SKM-1 treated with dmso at 0.1 percent for 144 hours (cell line): ENCODE results near the gene RAB6B.
A peak's percentile ranks its signal among the peaks of the same experiment; 100 is the strongest.

Experiments
- DNase-seq: peaks from one replicate; lab custom pipeline; 2025; ENCODE audit not compliant: unreplicated experiment; lab: John Stamatoyannopoulos, UW

RAB6B gene

GRCh38 chr3:133931084-133931483 lies 35.4 kb upstream of the RAB6B start:
- no peak for DNase-seq

GRCh38 chr3:133930341-133930933 lies 34.8 kb upstream of the RAB6B start:
- peak; percentile 28 for DNase-seq

GRCh38 chr3:133928903-133929607 lies 33.4 kb upstream of the RAB6B start:
- DNase-seq = no peak

GRCh38 chr3:133928136-133928893 lies 32.6 kb upstream of the RAB6B start:
- DNase-seq = no peak

GRCh38 chr3:133927540-133928066 lies 31.9 kb upstream of the RAB6B start:
- DNase-seq = no peak

- no peak for DNase-seq
Measured at GRCh38 chr3:133926736-133927539, 31.3 kb upstream of the RAB6B start.

GRCh38 chr3:133925960-133926735 lies 30.5 kb upstream of the RAB6B start:
- no peak for DNase-seq

- no peak for DNase-seq
Measured at GRCh38 chr3:133924041-133924440, 28.4 kb upstream of the RAB6B start.

- DNase-seq = no peak
Measured at GRCh38 chr3:133921592-133921991, 25.9 kb upstream of the RAB6B start.

- no peak for DNase-seq
Measured at GRCh38 chr3:133917144-133917543, 21.5 kb upstream of the RAB6B start.

- no peak for DNase-seq
Measured at GRCh38 chr3:133915685-133916658, 20.3 kb upstream of the RAB6B start.

GRCh38 chr3:133914839-133915600 lies 19.3 kb upstream of the RAB6B start:
- DNase-seq = no peak

GRCh38 chr3:133910422-133910821 lies 14.7 kb upstream of the RAB6B start:
- DNase-seq = no peak

GRCh38 chr3:133905376-133905775 lies 9.7 kb upstream of the RAB6B start:
- DNase-seq = no peak

- DNase-seq = no peak
Measured at GRCh38 chr3:133901847-133902246, 6.2 kb upstream of the RAB6B start.

GRCh38 chr3:133901083-133901482 lies 5.4 kb upstream of the RAB6B start:
- DNase-seq = no peak

GRCh38 chr3:133899311-133899710 lies 3.6 kb upstream of the RAB6B start:
- DNase-seq = no peak

- DNase-seq = no peak
Measured at GRCh38 chr3:133897547-133897946, 1.9 kb upstream of the RAB6B start.
